ENCODE results near the gene ITLN2.
"Not testable (repeated sequence)": the region's sequence is repeated elsewhere in the genome, so short reads cannot be mapped to it uniquely, and the experiment has no call there.

ITLN2 gene

DNA sequence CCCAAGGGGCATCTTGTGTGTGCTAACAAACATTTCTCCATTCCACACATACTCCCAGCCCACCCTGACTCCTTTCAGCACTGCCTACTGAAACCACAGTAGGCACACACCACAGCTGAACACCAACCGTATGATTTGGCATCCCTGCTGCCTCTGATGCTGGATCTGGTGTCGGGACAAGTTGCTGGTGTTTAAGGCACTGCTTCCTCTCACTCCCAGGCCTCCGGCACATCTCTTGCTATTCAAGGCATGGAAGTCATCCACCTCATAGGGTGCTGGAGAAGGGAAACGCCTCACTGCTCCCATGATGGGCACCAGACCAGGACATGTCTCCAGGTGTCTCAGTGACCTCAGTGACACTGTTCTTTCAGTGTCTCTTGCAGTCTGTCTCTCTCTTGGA is 2.4 kb upstream of the ITLN2 start:
- in situ Hi-C loops (cut with MboI; ENCODE audit: low sequenced_read_pairs) = no loop called here

DNA sequence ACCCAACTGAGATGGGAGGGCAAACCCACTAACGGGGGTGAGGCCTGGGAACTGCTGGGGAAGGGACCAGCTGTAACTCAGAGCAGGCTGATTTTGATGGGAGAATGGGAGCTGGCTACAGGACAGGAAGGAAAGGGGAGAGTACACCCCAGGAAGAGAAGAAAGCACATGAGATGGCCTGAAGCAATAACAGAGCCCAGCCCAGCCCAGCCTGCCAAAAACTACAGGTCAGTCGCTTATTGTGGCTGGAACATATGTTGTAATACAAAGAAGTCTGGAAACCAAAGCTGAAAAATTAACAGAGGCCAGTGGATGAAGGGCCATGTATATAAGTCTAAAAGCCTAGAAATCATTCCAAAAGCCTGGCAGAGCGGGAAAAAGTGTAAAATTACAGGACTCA is 1.6 kb downstream of the ITLN2 start:
- in situ Hi-C loops (cut with MboI; ENCODE audit: low sequenced_read_pairs) = no loop called here

DNA sequence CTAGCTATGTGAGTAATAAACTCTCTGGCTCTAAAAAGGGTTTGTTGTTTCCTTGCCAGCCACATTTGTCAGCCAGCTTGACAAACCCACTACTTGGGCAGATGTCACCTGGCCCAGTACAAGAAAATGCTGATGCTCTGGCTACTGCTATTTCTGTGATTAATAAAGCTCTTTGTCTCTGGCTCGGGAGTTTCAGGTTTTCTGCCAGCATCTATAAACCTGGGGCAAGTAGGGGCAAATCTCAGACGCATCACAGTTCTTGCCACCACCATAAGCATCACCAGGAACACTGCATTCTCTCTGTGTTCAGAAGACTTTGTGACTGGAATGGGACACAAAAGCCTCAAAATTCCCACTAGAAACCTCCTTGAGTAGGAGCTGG is 2.5 kb downstream of the ITLN2 start:
- in situ Hi-C loops (cut with MboI; ENCODE audit: low sequenced_read_pairs) = no loop called here

- in situ Hi-C loops (cut with MboI; ENCODE audit: low sequenced_read_pairs) = no loop called here
These were observed 3.0 kb downstream of the ITLN2 start for GRCh38 chr1:160951443-160952128.

GRCh38 chr1:160950657-160951056 is 4.0 kb downstream of the ITLN2 start:
- in situ Hi-C loops (cut with MboI; ENCODE audit: low sequenced_read_pairs) = no loop called here

- in situ Hi-C loops (cut with MboI; ENCODE audit: low sequenced_read_pairs) = no loop called here
These were observed 4.7 kb downstream of the ITLN2 start for GRCh38 chr1:160949881-160950280.

- in situ Hi-C loops (cut with MboI; ENCODE audit: low sequenced_read_pairs) = not testable (repeated sequence)
These were observed 5.3 kb downstream of the ITLN2 start for GRCh38 chr1:160949216-160949880.

- in situ Hi-C loops (cut with MboI; ENCODE audit: low sequenced_read_pairs) = not testable (repeated sequence)
These were observed 7.3 kb downstream of the ITLN2 start for GRCh38 chr1:160947174-160947759.

DNA sequence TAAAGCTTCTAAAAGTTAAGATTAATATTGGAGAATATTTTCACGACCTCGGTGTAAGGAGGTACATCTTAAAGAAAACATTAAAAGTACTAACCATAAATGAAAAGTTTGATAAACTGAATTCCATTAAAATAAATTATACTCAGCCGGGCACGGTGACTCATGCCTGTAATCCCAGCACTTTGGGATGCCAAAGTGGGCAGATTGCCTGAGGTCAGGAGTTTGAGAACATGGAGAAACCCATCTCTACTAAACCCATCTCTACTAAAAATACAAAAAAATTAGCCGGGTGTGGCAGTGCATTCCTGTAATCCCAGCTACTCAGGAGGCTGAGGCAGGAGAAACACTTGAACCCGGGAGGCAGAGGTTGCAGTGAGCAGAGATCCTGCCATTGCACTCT is 8.7 kb downstream of the ITLN2 start:
- in situ Hi-C loops (cut with MboI; ENCODE audit: low sequenced_read_pairs) = not testable (repeated sequence)

DNA sequence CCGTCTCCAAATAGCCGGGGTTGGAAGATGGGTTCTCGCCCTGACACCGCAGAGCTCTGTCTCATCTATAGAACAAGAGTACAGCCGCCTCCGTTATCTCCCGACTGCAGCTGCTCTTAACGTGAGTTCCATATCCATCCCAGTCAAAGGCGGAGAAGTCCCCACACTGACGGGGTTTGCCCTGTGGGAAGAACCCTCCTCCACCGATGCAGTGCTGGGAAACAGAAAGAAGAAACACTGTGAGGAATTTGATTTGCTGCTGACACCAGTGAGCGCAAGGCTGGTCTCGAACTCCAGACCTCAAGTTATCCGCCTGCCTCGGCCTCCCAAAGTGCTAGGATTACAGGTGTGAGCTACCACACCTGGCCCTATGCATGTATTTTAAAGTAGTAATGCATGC is 9.5 kb downstream of the ITLN2 start:
- in situ Hi-C loops (cut with MboI; ENCODE audit: low sequenced_read_pairs) = no loop called here

- in situ Hi-C loops (cut with MboI; ENCODE audit: low sequenced_read_pairs) = no loop called here
These were observed 11.7 kb downstream of the ITLN2 start for GRCh38 chr1:160942926-160943325.

- in situ Hi-C loops (cut with MboI; ENCODE audit: low sequenced_read_pairs) = not testable (repeated sequence)
These were observed 17.9 kb downstream of the ITLN2 start for GRCh38 chr1:160936666-160937065.

DNA sequence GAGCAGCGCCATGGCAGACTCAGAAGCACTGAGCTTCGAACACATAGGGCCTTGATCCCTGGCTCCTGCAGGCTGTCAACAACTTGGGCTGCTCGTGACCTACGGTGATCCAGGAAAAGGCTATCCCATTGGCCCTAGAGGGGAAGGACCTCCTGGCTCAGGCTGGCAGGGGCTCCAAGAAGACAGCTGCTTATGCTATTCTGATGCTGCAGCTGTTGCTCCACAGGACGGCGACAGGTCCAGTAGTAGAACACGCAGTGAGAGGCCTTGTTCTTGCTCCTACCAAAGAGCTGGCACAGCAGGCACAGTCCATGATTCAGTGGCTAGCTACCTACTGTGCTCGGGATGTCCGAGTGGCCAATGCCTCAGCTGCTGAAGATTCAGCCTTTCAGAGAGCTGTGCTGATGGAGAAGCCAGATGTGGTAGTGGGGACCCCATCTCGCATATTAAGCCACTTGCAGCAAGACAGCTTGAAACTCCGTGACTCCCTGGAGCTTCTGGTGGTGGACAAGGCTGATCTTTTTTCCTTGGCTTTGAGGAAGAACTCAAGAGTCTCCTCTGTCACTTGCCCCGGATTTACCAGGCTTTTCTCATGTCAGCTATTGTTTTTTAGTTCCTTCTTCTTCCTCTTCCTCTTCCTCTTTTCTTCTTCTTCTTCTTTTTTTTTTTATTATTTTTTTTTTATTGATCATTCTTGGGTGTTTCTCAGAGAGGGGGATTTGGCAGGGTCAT is 18.9 kb downstream of the ITLN2 start:
- in situ Hi-C loops (cut with MboI; ENCODE audit: low sequenced_read_pairs) = no loop called here

DNA sequence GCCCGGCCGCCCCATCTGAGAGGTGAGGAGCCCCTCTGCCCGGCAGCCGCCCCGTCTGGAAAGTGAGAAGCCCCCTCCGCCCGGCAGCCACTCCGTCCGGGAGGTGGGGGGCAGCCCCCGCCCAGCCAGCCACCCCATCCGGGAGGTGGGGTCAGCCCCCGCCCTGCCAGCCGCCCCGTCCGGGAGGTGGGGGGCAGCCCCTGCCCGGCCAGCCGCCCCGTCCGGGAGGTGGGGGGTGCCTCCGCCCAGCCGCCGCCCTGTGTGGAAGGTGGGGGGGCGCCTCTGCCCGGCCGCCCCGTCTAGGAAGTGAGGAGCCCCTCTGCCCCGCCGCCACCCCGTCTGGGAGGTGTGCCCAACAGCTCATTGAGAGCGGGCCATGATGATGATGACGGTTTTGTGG is 21.3 kb downstream of the ITLN2 start:
- in situ Hi-C loops (cut with MboI; ENCODE audit: low sequenced_read_pairs) = not testable (repeated sequence)

DNA sequence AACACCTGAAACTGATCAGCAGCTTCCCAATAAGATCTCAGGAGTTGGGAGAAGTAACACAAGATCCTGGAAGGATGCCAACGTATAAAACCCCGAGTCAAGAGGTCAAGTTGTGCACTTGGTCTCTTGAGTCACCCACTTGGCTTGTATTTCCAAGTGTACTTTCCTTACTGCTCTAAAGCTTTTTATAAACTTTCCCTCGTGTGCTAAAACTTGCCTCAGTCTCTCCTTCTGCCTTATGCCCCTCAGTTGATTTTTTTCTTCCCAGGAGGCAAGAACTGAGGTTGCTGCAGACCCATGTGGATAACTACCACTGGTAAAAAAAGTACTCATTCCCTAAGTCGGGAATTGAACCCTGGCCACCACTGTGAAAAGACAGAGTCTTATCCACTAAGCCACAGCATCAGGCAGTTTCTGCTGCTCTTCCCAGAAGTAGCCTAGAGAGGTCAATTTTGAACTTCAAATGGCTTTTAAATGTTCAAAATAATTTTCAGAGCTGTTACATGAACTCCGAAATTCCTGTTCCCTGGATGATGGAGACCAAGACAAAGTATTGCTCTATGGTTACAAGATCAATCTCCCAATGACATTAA is 28.9 kb downstream of the ITLN2 start:
- in situ Hi-C loops (cut with MboI; ENCODE audit: low sequenced_read_pairs) = no loop called here

- in situ Hi-C loops (cut with MboI; ENCODE audit: low sequenced_read_pairs) = no loop called here
These were observed 29.6 kb downstream of the ITLN2 start for GRCh38 chr1:160924791-160925651.

DNA sequence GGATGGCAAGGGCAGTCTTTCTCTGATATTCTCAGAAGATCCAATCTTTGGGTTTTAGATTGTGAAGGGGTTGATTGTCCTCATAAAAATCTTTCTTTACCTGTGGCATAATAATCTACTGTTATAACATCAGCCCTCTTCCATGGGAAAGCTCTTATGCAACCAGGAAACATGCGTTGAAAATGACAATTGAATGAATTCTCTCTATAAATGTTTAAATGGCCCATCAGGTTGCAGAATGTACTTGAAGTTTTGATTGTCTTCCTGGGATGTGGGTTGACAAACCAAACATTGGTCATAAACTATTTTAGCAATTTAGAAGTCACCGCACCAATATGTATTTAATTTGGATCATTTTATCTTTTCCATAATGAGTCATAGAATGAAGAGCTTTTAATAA is 37.9 kb downstream of the ITLN2 start:
- in situ Hi-C loops (cut with MboI; ENCODE audit: low sequenced_read_pairs) = no loop called here

- in situ Hi-C loops (cut with MboI; ENCODE audit: low sequenced_read_pairs) = not testable (repeated sequence)
These were observed 41.4 kb downstream of the ITLN2 start for GRCh38 chr1:160913229-160913628.

DNA sequence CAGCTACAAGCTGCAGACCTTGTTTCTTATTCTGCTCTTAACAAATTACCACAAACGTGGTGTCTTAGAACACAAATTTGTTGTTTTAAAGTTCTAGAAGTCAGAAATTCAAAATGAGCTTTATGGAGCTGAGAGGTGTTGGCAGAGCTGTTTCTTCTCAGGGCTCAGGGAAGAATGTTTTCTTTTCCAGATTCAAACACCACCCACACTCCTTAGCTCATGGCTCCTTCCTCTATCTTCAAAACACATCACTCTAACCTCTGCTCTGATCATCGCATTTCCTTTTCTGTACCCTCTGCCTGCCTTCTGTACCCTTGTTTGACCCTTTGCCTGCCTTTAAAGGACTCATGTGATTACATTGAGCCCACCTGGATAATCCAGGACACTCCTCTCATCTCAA is 42.7 kb downstream of the ITLN2 start:
- in situ Hi-C loops (cut with MboI; ENCODE audit: low sequenced_read_pairs) = no loop called here

DNA sequence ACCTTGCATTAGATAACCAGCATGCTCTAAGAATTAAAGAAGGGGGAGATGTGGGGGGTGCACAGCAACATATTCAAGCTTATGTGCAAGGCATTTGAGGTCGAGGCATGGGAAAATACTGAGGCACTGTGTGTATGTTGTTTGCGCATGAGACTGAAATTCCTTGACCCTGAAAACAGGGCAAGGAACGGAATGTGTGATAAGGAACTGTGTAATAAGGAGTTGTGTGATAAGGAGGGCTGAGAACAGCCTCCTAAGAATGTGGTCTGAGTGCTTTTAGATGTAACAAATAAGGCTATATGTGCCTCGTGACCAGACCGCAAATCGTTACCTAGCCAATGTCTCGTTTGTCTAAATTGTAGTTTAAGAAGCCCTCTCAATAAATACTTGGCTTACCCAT is 43.2 kb downstream of the ITLN2 start:
- in situ Hi-C loops (cut with MboI; ENCODE audit: low sequenced_read_pairs) = no loop called here

Measured in hTERT RPE-1 (cell line).